Testis (tissue), 2 donors: Measurements from ENCODE around the gene KCNQ1OT1.

Experiments
- POLR2A ChIP-seq: fragments of 450-650 bp; IDR thresholded peaks from one replicate; pipeline ENCODE4 v1.6.1; 2017; ENCODE audit warnings: antibody characterized with exemption, mild to moderate bottlenecking, moderate library complexity
- TF ChIP-seq, protein P1 (sequence below), 3 experiments: fragments of 450-650 bp in 2 of 3; fragments of 200-600 bp in 1 of 3; sonication (generic) in 1 of 3; IDR thresholded peaks; one replicate each; pipeline ENCODE4 v1.5.1; 2016 to 2019; ENCODE audit warnings: antibody characterized with exemption in 3 of 3, mild to moderate bottlenecking in 2 of 3, moderate library complexity in 1 of 3

DNA sequence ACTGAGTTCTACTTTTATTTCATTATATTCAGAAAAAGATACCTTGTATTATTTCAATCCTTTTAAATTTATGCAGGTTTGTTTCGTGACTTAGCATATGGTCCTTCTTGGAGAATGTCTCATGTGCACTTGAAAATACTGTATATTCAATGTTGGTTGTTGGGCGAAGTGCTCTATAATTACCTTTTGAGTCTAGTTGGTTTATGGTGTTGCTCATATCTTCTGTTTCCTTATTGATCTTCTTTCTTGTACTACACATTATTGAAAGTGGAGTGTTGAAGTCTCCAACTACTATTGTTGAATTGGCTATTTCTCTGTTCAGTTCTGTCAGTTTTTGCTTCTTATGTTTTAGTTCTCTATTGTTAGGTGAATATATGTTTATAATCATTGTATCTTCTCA, 90.4 kb downstream of the KCNQ1OT1 start:
- TF ChIP-seq, protein P1, sequence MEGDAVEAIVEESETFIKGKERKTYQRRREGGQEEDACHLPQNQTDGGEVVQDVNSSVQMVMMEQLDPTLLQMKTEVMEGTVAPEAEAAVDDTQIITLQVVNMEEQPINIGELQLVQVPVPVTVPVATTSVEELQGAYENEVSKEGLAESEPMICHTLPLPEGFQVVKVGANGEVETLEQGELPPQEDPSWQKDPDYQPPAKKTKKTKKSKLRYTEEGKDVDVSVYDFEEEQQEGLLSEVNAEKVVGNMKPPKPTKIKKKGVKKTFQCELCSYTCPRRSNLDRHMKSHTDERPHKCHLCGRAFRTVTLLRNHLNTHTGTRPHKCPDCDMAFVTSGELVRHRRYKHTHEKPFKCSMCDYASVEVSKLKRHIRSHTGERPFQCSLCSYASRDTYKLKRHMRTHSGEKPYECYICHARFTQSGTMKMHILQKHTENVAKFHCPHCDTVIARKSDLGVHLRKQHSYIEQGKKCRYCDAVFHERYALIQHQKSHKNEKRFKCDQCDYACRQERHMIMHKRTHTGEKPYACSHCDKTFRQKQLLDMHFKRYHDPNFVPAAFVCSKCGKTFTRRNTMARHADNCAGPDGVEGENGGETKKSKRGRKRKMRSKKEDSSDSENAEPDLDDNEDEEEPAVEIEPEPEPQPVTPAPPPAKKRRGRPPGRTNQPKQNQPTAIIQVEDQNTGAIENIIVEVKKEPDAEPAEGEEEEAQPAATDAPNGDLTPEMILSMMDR (IDR thresholded peaks at IDR 0.05): no peak
- no peak for TF ChIP-seq POLR2A
